Activated T-helper 2 cell treated with anti-CD3 and anti-CD28 coated beads, Interferon-gamma antibody, Interleukin-2, Interleukin-4, amounts not matched to agents 10 μg/mL and 5 μg/mL and 100 μg/mL, durations not matched to agents 14 hours and 24 hours and 36 hours (primary cell): ENCODE measurements around the gene TCHP. TPM values are rescaled to one million over a fixed set of nuclear protein-coding genes. Genes with fewer than 3 reads are reported as not detected.
"Not testable (repeated sequence)": the region's sequence is repeated elsewhere in the genome, so short reads cannot be mapped to it uniquely, and the experiment has no call there.

ENCODE experiments used
- DNase-seq: peaks from one replicate; pipeline ENCODE4 v3.0.0; 2021; ENCODE audit warnings: low spot score
- H3K27ac Mint-ChIP-seq: one replicate; pipeline ENCODE4 v1.8.0; 2021; ENCODE audit warnings: mixed read lengths
- H3K27me3 Mint-ChIP-seq: one replicate; pipeline ENCODE4 v1.8.0; 2021; ENCODE audit warnings: low read depth, mixed read lengths
- H3K36me3 Mint-ChIP-seq: one replicate; pipeline ENCODE4 v1.8.0; 2021; ENCODE audit warnings: low read depth, mixed read lengths
- H3K4me1 Mint-ChIP-seq: one replicate; pipeline ENCODE4 v1.8.0; 2021; ENCODE audit warnings: low read depth, mixed read lengths
- H3K4me3 Mint-ChIP-seq: one replicate; pipeline ENCODE4 v1.8.0; 2021; ENCODE audit warnings: low read depth, mild to moderate bottlenecking, moderate library complexity, mixed read lengths
- H3K9me3 Mint-ChIP-seq: one replicate; pipeline ENCODE4 v1.8.0; 2021; ENCODE audit warnings: mixed read lengths
- intact Hi-C: fragments of 100-400 bp; cut with micrococcal nuclease; formaldehyde crosslinking; loops from one replicate; pipeline ENCODE4 v1.15.1; 2023
- total RNA-seq: library from RNA; stranded (reverse); gene quantifications from 2 replicates; pipeline ENCODE4 v1.2.3, GENCODE V29; 2022

TCHP gene
- total RNA-seq, 1 donor from 2014 or later, result 32.6 TPM

- intact Hi-C loops, result no loop called here
- H3K9me3 Mint-ChIP-seq, result no peaks in the 10 kb centered on the region
- H3K27me3 Mint-ChIP-seq, result peaks cover 7% of the 10 kb centered on the region
Observed at GRCh38 chr12:109883461-109883860, 16.6 kb upstream of the TCHP start.

GRCh38 chr12:109885616-109886015 lies 14.5 kb upstream of the TCHP start:
- no peaks in the 10 kb centered on the region for H3K36me3 Mint-ChIP-seq
- no peak for DNase-seq
- intact Hi-C loops, result no loop called here
- H3K4me1 Mint-ChIP-seq, result peaks cover 40% of the 10 kb centered on the region
- no peak overlapping the region for H3K4me3 Mint-ChIP-seq
- no peaks in the 10 kb centered on the region for H3K9me3 Mint-ChIP-seq
- H3K27ac Mint-ChIP-seq, result no peak overlapping the region
- H3K27me3 Mint-ChIP-seq, result peaks cover 7% of the 10 kb centered on the region

More at GRCh38 chr12:109883461-109883860, 16.6 kb upstream of the TCHP start:
- DNase-seq, result no peak
- Mint-ChIP-seq H3K36me3 (no peaks in the 10 kb centered on the region), H3K4me3 (no peak overlapping the region), H3K4me1 (peaks cover 43% of the 10 kb centered on the region), H3K27ac (no peak overlapping the region)

- H3K36me3 Mint-ChIP-seq, result no peaks in the 10 kb centered on the region
- H3K4me3 Mint-ChIP-seq, result no peak overlapping the region
- intact Hi-C loops, result no loop called here
- no peaks in the 10 kb centered on the region for H3K9me3 Mint-ChIP-seq
- no peak for DNase-seq
- H3K4me1 Mint-ChIP-seq, result peaks cover 39% of the 10 kb centered on the region
- peaks cover 3% of the 10 kb centered on the region for H3K27me3 Mint-ChIP-seq
- H3K27ac Mint-ChIP-seq, result peak overlapping the region; percentile 91
Observed at GRCh38 chr12:109888179-109889020, 11.7 kb upstream of the TCHP start.

DNA sequence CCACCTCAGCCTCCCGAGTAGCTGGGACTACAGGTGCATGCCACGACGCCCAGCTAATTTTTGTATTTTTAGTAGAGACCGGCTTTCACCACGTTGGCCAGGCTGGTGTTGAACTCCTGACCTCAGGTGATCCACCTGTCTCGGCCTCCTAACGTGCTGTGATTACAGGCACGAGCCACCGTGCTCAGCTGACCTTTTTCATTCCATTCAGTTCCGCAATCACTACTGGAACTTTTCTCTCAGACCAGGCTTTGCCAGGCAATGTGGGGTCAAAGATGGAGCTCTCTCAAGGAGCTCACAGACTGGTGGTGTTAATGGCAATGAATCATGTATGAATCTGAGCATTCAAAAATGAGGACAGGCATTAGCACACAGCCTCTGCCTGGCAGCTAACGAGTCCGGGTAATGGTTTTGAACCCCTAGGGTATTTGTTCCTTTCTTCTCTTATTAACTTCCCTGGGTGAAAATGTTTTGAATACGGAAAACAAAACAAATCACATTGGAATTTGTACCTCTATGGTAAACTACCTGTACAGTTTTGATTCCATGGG lies 9.4 kb upstream of the TCHP start:
- H3K27me3 Mint-ChIP-seq, result no peaks in the 10 kb centered on the region
- no peak overlapping the region for H3K27ac Mint-ChIP-seq
- H3K9me3 Mint-ChIP-seq, result no peaks in the 10 kb centered on the region
- no peak overlapping the region for H3K4me3 Mint-ChIP-seq
- DNase-seq, result no peak
- H3K4me1 Mint-ChIP-seq, result peaks cover 37% of the 10 kb centered on the region
- no peaks in the 10 kb centered on the region for H3K36me3 Mint-ChIP-seq
- intact Hi-C loops, result no loop called here

DNA sequence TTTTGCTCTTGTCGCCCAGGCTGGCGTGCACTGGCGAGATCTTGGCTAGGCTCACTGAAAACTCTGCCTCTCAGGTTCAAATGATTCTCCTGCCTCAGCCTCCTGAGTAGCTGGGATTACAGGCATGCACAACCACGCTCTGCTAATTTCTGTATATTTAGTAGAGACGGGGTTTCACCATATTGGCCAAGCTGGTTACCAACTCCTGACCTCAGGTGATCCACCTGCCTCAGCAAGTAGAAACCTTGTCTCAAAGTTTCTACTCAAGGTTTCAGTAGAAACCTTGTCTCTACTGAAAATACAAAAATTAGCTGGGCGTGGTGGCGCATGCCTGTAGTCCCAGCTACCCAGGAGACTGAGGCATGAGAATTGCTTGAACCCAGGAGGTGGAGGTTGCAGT lies 8.3 kb upstream of the TCHP start:
- H3K9me3 Mint-ChIP-seq, H3K4me3 Mint-ChIP-seq, H3K27me3 Mint-ChIP-seq, DNase-seq, intact Hi-C loops, H3K27ac Mint-ChIP-seq, H3K36me3 Mint-ChIP-seq: not testable (repeated sequence)
- peaks cover 37% of the 10 kb centered on the region for H3K4me1 Mint-ChIP-seq

DNA sequence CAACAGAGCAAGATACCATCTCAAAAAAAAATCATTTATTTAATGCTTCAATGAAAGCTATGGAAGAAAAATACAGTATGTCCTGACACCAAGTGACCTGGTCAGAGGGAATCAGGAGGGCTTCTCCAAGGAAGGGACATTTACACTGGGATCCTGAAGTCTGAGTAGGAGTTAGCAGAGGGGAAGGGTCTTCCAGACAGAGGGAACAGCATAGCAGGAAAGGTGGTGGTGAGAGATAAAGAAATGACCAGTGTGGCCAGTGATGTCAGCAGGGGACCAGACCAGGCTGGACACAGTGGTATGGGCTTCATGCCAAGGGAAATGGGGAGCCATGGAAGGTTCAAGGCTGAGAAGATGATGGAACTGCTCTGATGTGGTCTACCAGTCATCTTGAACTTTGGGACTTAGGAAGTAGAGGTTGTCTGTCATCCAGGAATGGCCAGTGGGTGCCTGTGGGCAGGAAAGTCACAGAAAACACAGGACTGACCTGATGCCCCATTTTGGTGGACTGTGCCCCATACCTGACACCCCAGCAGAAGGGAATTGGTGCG lies 7.8 kb upstream of the TCHP start:
- Mint-ChIP-seq H3K36me3 (no peaks in the 10 kb centered on the region), H3K27ac (no peak overlapping the region), H3K9me3 (no peaks in the 10 kb centered on the region), H3K4me3 (no peak overlapping the region), H3K4me1 (peaks cover 37% of the 10 kb centered on the region), H3K27me3 (no peaks in the 10 kb centered on the region)
- DNase-seq, result no peak
- intact Hi-C loops, result no loop called here

- DNase-seq, result no peak
- H3K27ac Mint-ChIP-seq, result no peak overlapping the region
- no peaks in the 10 kb centered on the region for H3K9me3 Mint-ChIP-seq
- intact Hi-C loops, result no loop called here
- H3K4me1 Mint-ChIP-seq, result peaks cover 33% of the 10 kb centered on the region
- H3K4me3 Mint-ChIP-seq, result no peak overlapping the region
- H3K36me3 Mint-ChIP-seq, result no peaks in the 10 kb centered on the region
- H3K27me3 Mint-ChIP-seq, result no peaks in the 10 kb centered on the region
Observed at GRCh38 chr12:109892748-109893147, 7.3 kb upstream of the TCHP start.

DNA sequence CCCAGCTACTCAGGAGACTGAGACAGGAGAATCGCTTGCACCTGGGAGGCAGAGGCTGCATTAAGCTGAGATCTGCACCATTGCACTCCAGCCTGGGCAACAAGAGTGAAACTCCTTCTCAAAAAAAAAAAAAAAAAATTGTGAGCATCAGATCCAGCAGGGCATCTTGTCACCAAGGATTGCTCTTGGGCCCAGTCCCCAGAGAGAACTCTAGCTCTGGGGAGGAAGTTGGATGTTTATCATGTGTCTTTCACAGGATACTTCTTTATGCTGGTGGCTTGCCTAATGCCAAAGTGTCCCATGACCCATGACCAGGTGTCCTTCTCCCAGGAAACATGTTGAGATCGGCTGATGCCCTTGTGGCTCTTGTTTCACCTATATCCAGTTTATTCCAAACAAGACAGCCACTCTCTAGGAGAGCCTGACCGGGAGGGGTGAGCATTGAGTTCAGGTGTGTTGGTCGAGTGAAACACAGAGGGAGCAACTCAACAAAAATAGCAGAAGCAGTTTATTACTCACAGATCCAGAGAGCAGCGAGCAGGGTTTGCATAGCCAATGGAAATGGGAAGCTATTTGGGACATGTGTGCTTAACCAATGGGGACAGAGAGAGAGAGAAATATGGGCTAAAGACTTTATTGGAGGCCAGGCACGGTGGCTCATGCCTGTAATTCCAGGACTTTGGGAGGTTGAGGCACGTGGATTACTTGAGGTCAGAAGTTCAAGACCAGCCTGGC lies 6.6 kb upstream of the TCHP start:
- Mint-ChIP-seq H3K27me3 (no peaks in the 10 kb centered on the region), H3K9me3 (no peaks in the 10 kb centered on the region), H3K27ac (no peak overlapping the region), H3K4me3 (no peak overlapping the region), H3K4me1 (peaks cover 28% of the 10 kb centered on the region), H3K36me3 (no peaks in the 10 kb centered on the region)
- no peak for DNase-seq
- intact Hi-C loops, result no loop called here

DNA sequence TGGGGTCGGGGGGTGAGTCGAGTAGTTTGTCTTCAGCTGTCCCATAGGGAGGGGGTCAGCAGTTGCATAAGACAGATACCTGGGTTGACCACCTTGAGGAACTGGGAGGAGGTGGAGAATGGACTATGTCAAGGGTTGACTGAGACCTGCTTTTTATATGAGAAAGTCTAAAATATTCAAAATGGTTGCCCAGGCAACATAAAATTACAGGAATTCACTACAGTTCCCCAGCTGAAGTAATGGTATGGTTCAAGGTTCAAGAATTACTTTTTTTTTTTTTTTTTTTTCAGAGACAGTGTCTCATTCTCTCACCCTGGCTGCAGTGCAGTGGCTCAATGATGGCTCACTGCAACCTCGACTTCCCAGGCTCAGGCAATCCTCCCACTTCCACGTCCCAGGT lies 5.1 kb upstream of the TCHP start:
- Mint-ChIP-seq H3K36me3 (no peaks in the 10 kb centered on the region), H3K4me3 (no peak overlapping the region), H3K4me1 (peaks cover 17% of the 10 kb centered on the region), H3K27ac (no peak overlapping the region), H3K9me3 (no peaks in the 10 kb centered on the region), H3K27me3 (no peaks in the 10 kb centered on the region)
- no peak for DNase-seq
- intact Hi-C loops, result no loop called here

- H3K4me3 Mint-ChIP-seq, result no peak overlapping the region
- intact Hi-C loops, result no loop called here
- no peak for DNase-seq
- peaks cover 22% of the 10 kb centered on the region for H3K4me1 Mint-ChIP-seq
- H3K27ac Mint-ChIP-seq, result no peak overlapping the region
- no peaks in the 10 kb centered on the region for H3K27me3 Mint-ChIP-seq
- H3K36me3 Mint-ChIP-seq, result no peaks in the 10 kb centered on the region
- H3K9me3 Mint-ChIP-seq, result no peaks in the 10 kb centered on the region
Observed at GRCh38 chr12:109896188-109896587, 3.9 kb upstream of the TCHP start.

DNA sequence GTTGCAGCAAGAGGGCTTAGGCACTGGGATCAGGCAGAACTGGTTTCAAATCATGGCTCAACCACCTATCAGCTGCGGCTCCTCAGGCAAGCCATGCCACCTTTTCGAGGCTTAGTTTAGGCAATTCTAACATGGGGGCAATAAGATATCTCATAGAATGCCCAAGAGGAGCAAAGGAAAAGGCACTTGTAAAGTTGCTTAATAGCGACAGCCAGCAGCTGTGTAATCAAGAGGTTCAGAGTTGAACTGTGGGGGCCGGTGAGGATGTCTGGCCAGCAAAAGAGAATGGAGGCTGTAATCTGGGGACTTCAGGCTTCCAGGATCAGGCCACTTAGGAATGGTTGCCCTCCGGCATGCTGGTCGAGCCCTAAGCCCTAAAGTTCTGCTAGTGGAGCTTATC lies 3.0 kb upstream of the TCHP start:
- Mint-ChIP-seq H3K9me3 (no peaks in the 10 kb centered on the region), H3K27me3 (no peaks in the 10 kb centered on the region), H3K36me3 (no peaks in the 10 kb centered on the region), H3K27ac (no peak overlapping the region), H3K4me3 (no peak overlapping the region), H3K4me1 (peaks cover 28% of the 10 kb centered on the region)
- intact Hi-C loops, result no loop called here
- DNase-seq, result no peak

DNA sequence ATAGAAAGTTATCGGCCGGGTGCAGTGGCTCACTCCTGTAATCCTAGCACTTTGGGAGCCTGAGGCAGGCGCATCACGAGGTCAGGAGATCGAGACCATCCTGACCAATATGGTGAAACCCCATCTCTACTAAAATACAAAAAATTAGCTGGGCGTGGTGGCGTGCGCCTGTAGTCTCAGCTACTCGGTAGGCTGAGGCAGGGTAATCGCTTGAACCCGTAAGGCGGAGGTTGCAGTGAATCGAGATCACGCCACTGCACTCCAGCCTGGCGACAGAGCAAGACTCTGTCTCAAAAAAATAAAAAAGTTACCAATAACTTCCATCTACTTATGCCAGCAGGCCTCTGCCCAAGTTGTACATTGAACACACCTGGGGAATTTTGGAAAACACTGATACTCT lies 729 bp upstream of the TCHP start:
- H3K4me1 Mint-ChIP-seq, result peaks cover 15% of the 10 kb centered on the region
- H3K36me3 Mint-ChIP-seq, result peaks cover 12% of the 10 kb centered on the region
- DNase-seq, H3K27me3 Mint-ChIP-seq, intact Hi-C loops, H3K27ac Mint-ChIP-seq, H3K9me3 Mint-ChIP-seq: not testable (repeated sequence)
- peak overlapping the region; percentile 42 for H3K4me3 Mint-ChIP-seq
